Muscle layer of colon (tissue), 2 donors: Measurements from ENCODE around the gene INAFM1.
"Not testable (repeated sequence)": the region's sequence is repeated elsewhere in the genome, so short reads cannot be mapped to it uniquely, and the experiment has no call there.

Source experiments
- H3K27ac ChIP-seq: one replicate; pipeline ENCODE4 v1.7.0; 2013; ENCODE audit warnings: low read depth, mild to moderate bottlenecking, low read length, moderate library complexity
- H3K27me3 ChIP-seq, 2 donors: one replicate each; pipeline ENCODE4 v1.7.0; 2013; ENCODE audit warnings: low read length in 2 of 2, mild to moderate bottlenecking in 2 of 2; ENCODE audit not compliant: insufficient read depth in 2 of 2, control insufficient read depth in 1 of 2
- H3K36me3 ChIP-seq: one replicate; pipeline ENCODE4 v1.7.0; 2013; ENCODE audit warnings: mild to moderate bottlenecking, low read length; ENCODE audit not compliant: insufficient read depth
- H3K4me1 ChIP-seq: one replicate; pipeline ENCODE4 v1.7.0; 2013; ENCODE audit warnings: mild to moderate bottlenecking, low read length; ENCODE audit not compliant: insufficient read depth
- H3K4me3 ChIP-seq, 2 donors: one replicate each; pipeline ENCODE4 v1.7.0; 2013; ENCODE audit warnings: low read length in 2 of 2, low read depth in 1 of 2, mild to moderate bottlenecking in 1 of 2, moderate library complexity in 1 of 2
- H3K9ac ChIP-seq: one replicate; pipeline ENCODE4 v1.7.0; 2013; ENCODE audit warnings: low read length
- H3K9me3 ChIP-seq: one replicate; pipeline ENCODE4 v1.7.0; 2013; ENCODE audit warnings: mild to moderate bottlenecking, low read length
- donor health status: abdominal sarcoma.
- donor health status: Adenocarcinoma of cecum.

INAFM1 gene

GRCh38 chr19:47260476-47260875 is 14.2 kb upstream of the INAFM1 start:
- Histone ChIP-seq H3K36me3 (peaks cover 45% of the 10 kb centered on the region), H3K4me1 (peaks cover 23% of the 10 kb centered on the region), H3K9ac (no peak overlapping the region), H3K27me3 (no peaks in the 10 kb centered on the region), H3K4me3 (no peak overlapping the region), H3K27ac (no peak overlapping the region), H3K9me3 (no peaks in the 10 kb centered on the region)

GRCh38 chr19:47261946-47262793 is 12.5 kb upstream of the INAFM1 start:
- not testable (repeated sequence) for H3K9ac ChIP-seq, H3K27me3 ChIP-seq, H3K27ac ChIP-seq, H3K9me3 ChIP-seq, H3K4me3 ChIP-seq
- peaks cover 54% of the 10 kb centered on the region for H3K36me3 ChIP-seq
- H3K4me1 ChIP-seq: peaks cover 23% of the 10 kb centered on the region

- no peaks in the 10 kb centered on the region for H3K9me3 ChIP-seq
- H3K4me3 ChIP-seq: no peak overlapping the region
- H3K9ac ChIP-seq: no peak overlapping the region
- H3K4me1 ChIP-seq: peaks cover 2% of the 10 kb centered on the region
- H3K27ac ChIP-seq: no peak overlapping the region
- no peaks in the 10 kb centered on the region for H3K27me3 ChIP-seq
- peaks cover 51% of the 10 kb centered on the region for H3K36me3 ChIP-seq
Observed at GRCh38 chr19:47264629-47265028, 10.1 kb upstream of the INAFM1 start.

GRCh38 chr19:47266401-47266941 is 8.2 kb upstream of the INAFM1 start:
- Histone ChIP-seq H3K9ac (no peak overlapping the region), H3K4me1 (no peaks in the 10 kb centered on the region), H3K9me3 (no peaks in the 10 kb centered on the region), H3K27me3 (no peaks in the 10 kb centered on the region), H3K4me3 (no peak overlapping the region), H3K27ac (no peak overlapping the region), H3K36me3 (peaks cover 47% of the 10 kb centered on the region)

GRCh38 chr19:47267350-47267759 is 7.3 kb upstream of the INAFM1 start:
- Histone ChIP-seq H3K4me1 (peaks cover 1% of the 10 kb centered on the region), H3K9me3 (no peaks in the 10 kb centered on the region), H3K9ac (no peak overlapping the region), H3K27ac (no peak overlapping the region), H3K4me3 (no peak overlapping the region), H3K36me3 (peaks cover 48% of the 10 kb centered on the region), H3K27me3 (no peaks in the 10 kb centered on the region)

- Histone ChIP-seq H3K27me3 (no peaks in the 10 kb centered on the region), H3K4me3 (no peak overlapping the region), H3K9me3 (no peaks in the 10 kb centered on the region), H3K9ac (no peak overlapping the region), H3K36me3 (peaks cover 44% of the 10 kb centered on the region), H3K4me1 (peaks cover 8% of the 10 kb centered on the region), H3K27ac (no peak overlapping the region)
Observed at GRCh38 chr19:47268028-47268427, 6.7 kb upstream of the INAFM1 start.

GRCh38 chr19:47269596-47269995 is 5.1 kb upstream of the INAFM1 start:
- no peak overlapping the region for H3K9ac ChIP-seq
- no peaks in the 10 kb centered on the region for H3K27me3 ChIP-seq
- H3K27ac ChIP-seq: no peak overlapping the region
- H3K9me3 ChIP-seq: no peaks in the 10 kb centered on the region
- H3K4me3 ChIP-seq: no peak overlapping the region
- peaks cover 8% of the 10 kb centered on the region for H3K4me1 ChIP-seq
- peaks cover 37% of the 10 kb centered on the region for H3K36me3 ChIP-seq

GRCh38 chr19:47270408-47270807 is 4.3 kb upstream of the INAFM1 start:
- H3K9me3 ChIP-seq: no peaks in the 10 kb centered on the region
- H3K36me3 ChIP-seq: peaks cover 37% of the 10 kb centered on the region
- H3K27me3 ChIP-seq: no peaks in the 10 kb centered on the region
- no peak overlapping the region for H3K9ac ChIP-seq
- no peak overlapping the region for H3K4me3 ChIP-seq
- no peak overlapping the region for H3K27ac ChIP-seq
- peaks cover 10% of the 10 kb centered on the region for H3K4me1 ChIP-seq

- peaks cover 28% of the 10 kb centered on the region for H3K36me3 ChIP-seq
- H3K9me3 ChIP-seq: no peaks in the 10 kb centered on the region
- no peaks in the 10 kb centered on the region for H3K27me3 ChIP-seq
- no peak overlapping the region for H3K27ac ChIP-seq
- no peak overlapping the region for H3K9ac ChIP-seq
- no peak overlapping the region for H3K4me3 ChIP-seq
- peaks cover 22% of the 10 kb centered on the region for H3K4me1 ChIP-seq
Observed at GRCh38 chr19:47271949-47272348, 2.7 kb upstream of the INAFM1 start.

- Histone ChIP-seq H3K9ac (peak overlapping the region; percentile 96), H3K27ac (peak overlapping the region; percentile 100), H3K9me3 (no peaks in the 10 kb centered on the region), H3K36me3 (peaks cover 22% of the 10 kb centered on the region), H3K4me1 (peaks cover 24% of the 10 kb centered on the region), H3K27me3 (no peaks in the 10 kb centered on the region), H3K4me3 (peak overlapping the region; percentile 90 to 98)
Observed at GRCh38 chr19:47272448-47273312, 2.0 kb upstream of the INAFM1 start.

GRCh38 chr19:47273313-47274070 is 1.2 kb upstream of the INAFM1 start:
- Histone ChIP-seq H3K4me3 (peak overlapping the region; percentile 90 to 98), H3K4me1 (peaks cover 28% of the 10 kb centered on the region), H3K9me3 (no peaks in the 10 kb centered on the region), H3K27me3 (no peaks in the 10 kb centered on the region), H3K9ac (peak overlapping the region; percentile 96), H3K27ac (peak overlapping the region; percentile 100), H3K36me3 (peaks cover 18% of the 10 kb centered on the region)
